ENCODE measurements around the gene TARBP1. TPM values are rescaled to one million over a fixed set of nuclear protein-coding genes. Genes with fewer than 3 reads are reported as not detected.

Gene TARBP1
- total RNA-seq, 4 donors from 2014 or later = 13.8 to 23.0 (median 16.3) TPM

DNA sequence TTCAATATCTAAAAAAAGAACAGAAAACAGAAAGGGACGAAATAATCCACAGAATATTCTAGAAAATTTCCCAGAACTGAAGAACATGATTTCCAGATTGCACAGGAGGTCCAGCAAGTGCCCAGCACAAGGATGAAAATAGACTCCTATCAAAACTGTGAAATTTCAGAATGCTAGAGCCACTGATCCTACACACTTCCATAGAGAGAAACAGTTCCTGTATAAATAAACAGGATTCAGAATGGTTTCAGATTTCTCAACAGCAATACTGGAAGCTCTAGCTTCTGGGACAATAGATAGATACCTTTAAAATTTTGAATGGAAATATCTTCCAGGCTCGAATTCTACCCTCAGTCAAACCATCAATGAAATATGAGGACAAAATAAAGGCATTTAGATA lies 4.6 kb downstream of the TARBP1 start:
- 72 to 73% methylated on average over 2 of the region's 2 CpGs for WGBS, 2 donors
- intact Hi-C loops (cut with DNase I; ENCODE audit: low total_unique reads) = no loop called here

DNA sequence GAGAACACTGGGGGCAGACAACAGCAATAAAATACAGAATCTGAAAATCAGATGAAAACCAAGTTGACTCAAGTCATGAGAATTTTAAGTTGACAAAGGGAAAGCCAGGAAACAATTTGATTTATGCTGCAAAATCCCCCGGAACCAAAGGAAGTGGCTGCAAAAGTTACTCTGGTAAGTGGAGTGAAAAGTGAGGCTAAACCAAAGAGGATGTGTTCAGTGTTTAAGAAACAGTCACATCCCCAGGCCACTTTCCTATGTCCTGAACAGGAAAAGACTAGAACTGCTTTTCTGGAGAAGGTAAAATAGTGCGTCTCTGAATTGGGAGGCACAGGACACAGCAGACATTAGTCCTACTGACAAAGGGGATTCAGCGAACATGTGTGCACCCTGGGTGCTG lies 5.9 kb downstream of the TARBP1 start:
- WGBS, 2 donors = 76% methylated on average over 3 of the region's 3 CpGs
- DNase-seq (ENCODE audit: low spot score in 2 of 2) = no peak
- H3K4me3 ChIP-seq (ENCODE audit: low read depth, poor library complexity, severe bottlenecking) = no peak overlapping the region
- no peak for TF ChIP-seq POLR2A (IDR thresholded peaks at IDR 0.05)
- TF ChIP-seq, protein P1, sequence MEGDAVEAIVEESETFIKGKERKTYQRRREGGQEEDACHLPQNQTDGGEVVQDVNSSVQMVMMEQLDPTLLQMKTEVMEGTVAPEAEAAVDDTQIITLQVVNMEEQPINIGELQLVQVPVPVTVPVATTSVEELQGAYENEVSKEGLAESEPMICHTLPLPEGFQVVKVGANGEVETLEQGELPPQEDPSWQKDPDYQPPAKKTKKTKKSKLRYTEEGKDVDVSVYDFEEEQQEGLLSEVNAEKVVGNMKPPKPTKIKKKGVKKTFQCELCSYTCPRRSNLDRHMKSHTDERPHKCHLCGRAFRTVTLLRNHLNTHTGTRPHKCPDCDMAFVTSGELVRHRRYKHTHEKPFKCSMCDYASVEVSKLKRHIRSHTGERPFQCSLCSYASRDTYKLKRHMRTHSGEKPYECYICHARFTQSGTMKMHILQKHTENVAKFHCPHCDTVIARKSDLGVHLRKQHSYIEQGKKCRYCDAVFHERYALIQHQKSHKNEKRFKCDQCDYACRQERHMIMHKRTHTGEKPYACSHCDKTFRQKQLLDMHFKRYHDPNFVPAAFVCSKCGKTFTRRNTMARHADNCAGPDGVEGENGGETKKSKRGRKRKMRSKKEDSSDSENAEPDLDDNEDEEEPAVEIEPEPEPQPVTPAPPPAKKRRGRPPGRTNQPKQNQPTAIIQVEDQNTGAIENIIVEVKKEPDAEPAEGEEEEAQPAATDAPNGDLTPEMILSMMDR (IDR thresholded peaks at IDR 0.05) = no peak
- intact Hi-C loops (cut with DNase I; ENCODE audit: low total_unique reads) = no loop called here

More for the DNA sequence above, 4.6 kb downstream of the TARBP1 start:
- no peak overlapping the region for H3K4me3 ChIP-seq (ENCODE audit: low read depth, poor library complexity, severe bottlenecking)
- no peak for TF ChIP-seq POLR2A (IDR thresholded peaks at IDR 0.05)
- TF ChIP-seq, protein P1 (IDR thresholded peaks at IDR 0.05) = no peak
- DNase-seq (ENCODE audit: low spot score in 2 of 2) = no peak

DNA sequence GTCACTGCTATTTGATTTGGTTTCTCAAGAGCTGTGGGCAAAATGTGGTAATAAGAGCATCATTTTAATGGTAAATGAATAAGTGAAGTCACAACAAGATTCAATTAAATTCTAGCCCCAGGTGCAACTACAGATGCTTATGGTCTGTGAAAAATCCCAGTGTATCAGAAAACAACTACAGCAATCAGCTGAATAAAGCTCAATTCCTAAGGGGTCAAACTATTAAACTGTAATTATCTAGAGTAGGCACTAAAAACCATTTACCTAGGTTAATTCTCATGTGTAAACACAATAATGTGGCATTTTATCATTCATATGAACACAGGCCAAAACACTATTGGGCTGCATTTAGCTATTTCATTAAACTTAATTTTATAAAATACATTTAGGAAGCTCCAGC lies 9.6 kb downstream of the TARBP1 start:
- no peak for DNase-seq (ENCODE audit: low spot score in 2 of 2)
- intact Hi-C loops (cut with DNase I; ENCODE audit: low total_unique reads) = no loop called here
- H3K4me3 ChIP-seq (ENCODE audit: low read depth, poor library complexity, severe bottlenecking) = no peak overlapping the region
- TF ChIP-seq, protein P1 (IDR thresholded peaks at IDR 0.05) = no peak
- no peak for TF ChIP-seq POLR2A (IDR thresholded peaks at IDR 0.05)

DNA sequence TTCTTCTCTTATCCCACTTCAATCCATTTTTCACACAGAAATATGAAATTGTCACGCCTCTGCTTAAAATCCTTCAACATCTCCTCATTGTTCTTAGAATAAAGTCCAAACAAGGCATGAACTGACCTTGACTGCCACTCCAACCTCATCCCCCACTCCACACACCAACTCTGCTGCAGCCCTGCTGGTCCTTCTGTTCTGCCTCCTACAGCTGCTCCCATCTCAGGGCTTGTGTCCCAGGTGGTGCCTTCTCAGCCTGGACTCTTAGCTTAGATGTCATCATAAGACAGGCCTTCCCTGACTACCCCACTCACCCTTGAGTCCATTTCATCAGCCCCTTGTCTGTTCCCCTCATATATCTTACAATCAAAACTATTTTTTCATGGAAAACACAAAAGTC lies 10.4 kb downstream of the TARBP1 start:
- no peak for TF ChIP-seq POLR2A (IDR thresholded peaks at IDR 0.05)
- TF ChIP-seq, protein P1 (IDR thresholded peaks at IDR 0.05) = no peak
- H3K4me3 ChIP-seq (ENCODE audit: low read depth, poor library complexity, severe bottlenecking) = no peak overlapping the region
- DNase-seq (ENCODE audit: low spot score in 2 of 2) = no peak
- intact Hi-C loops (cut with DNase I; ENCODE audit: low total_unique reads) = no loop called here
- WGBS, 2 donors = 92 to 100% methylated on average over 1 of the region's 1 CpG

DNA sequence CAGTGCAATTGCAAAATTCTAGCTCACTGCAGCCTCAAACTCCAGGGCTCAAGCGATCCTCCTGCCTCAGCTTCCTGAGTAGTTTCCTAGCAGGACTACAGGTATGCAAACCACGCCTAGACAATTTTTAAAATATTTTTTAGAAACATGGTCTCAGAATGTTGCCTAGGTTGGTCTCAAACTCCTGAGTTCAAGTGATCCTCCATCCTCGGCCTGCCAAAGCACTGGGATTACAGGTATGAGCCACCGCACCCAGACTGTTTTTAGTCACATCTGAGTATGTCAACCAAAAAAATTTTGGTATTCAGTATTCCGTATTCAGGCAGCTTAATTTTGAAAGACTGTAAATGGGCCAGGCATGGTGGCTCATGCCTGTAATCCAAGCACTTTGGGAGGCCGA lies 11.2 kb downstream of the TARBP1 start:
- no peak for DNase-seq (ENCODE audit: low spot score in 2 of 2)
- intact Hi-C loops (cut with DNase I; ENCODE audit: low total_unique reads) = no loop called here
- TF ChIP-seq, protein P1 (IDR thresholded peaks at IDR 0.05) = no peak
- no peak for TF ChIP-seq POLR2A (IDR thresholded peaks at IDR 0.05)
- WGBS, 2 donors = 79 to 86% methylated on average over 6 of the region's 6 CpGs
- no peak overlapping the region for H3K4me3 ChIP-seq (ENCODE audit: low read depth, poor library complexity, severe bottlenecking)

DNA sequence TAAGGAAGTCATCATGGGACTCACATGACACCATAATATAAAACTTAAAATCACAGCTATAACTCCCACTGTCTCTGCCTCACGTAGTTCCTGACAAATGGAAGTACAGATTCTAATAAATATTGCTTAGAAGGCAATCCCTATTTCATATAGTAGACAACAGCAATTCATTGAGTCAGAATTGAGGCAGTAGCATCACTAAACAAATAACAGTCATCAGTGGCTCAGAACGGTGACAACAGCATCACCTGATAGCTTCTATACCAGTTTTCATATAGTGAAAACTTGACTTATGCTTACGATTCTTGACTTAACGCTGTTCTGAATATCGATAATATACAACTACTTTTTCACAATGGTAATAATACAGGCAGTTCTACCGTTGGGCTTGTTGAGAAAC lies 12.0 kb downstream of the TARBP1 start:
- intact Hi-C loops (cut with DNase I; ENCODE audit: low total_unique reads) = no loop called here
- no peak for DNase-seq (ENCODE audit: low spot score in 2 of 2)
- H3K4me3 ChIP-seq (ENCODE audit: low read depth, poor library complexity, severe bottlenecking) = no peak overlapping the region
- no peak for TF ChIP-seq POLR2A (IDR thresholded peaks at IDR 0.05)
- TF ChIP-seq, protein P1 (IDR thresholded peaks at IDR 0.05) = no peak
- WGBS, 2 donors = 95 to 97% methylated on average over 6 of the region's 6 CpGs
